OCI-LY7 (cell line): Measurements from ENCODE around the gene SPACA4.

Source experiments
- EZH2phosphoT487 ChIP-seq: fragments of 200-600 bp; sonication (generic); IDR thresholded peaks from 2 replicates; pipeline ENCODE4 v1.6.1; 2018; ENCODE audit warnings: low read depth, borderline replicate concordance, mild to moderate bottlenecking, mixed run types, antibody characterized with exemption, low read length, moderate library complexity, mixed read lengths
- TF ChIP-seq, protein P1 (sequence below): fragments of 200-600 bp; sonication (generic); conservative IDR thresholded peaks from 2 replicates; pipeline ENCODE4 v1.5.1; 2014; ENCODE audit warnings: mild to moderate bottlenecking, antibody characterized with exemption, low read length, moderate library complexity, mixed read lengths

DNA sequence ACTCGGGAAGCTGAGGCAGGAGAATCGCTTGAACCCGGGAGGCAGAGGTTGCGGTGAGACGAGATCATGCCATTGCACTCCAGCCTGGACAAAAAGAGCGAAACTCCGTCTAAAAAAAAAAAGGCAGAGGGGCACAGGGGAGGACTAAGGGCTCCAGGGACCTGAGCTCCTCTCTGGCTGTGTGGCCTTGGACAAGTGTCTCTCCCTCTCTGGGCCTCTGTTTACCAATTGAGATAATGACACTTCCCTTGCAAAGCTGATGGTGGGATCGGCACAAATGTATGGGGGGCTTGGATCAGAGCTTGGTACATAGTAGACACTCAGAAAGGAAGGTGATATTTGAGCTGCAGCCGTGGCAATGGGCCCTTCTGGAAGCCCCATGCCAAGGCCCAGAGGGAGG, 11.4 kb upstream of the SPACA4 start:
- TF ChIP-seq, protein P1, sequence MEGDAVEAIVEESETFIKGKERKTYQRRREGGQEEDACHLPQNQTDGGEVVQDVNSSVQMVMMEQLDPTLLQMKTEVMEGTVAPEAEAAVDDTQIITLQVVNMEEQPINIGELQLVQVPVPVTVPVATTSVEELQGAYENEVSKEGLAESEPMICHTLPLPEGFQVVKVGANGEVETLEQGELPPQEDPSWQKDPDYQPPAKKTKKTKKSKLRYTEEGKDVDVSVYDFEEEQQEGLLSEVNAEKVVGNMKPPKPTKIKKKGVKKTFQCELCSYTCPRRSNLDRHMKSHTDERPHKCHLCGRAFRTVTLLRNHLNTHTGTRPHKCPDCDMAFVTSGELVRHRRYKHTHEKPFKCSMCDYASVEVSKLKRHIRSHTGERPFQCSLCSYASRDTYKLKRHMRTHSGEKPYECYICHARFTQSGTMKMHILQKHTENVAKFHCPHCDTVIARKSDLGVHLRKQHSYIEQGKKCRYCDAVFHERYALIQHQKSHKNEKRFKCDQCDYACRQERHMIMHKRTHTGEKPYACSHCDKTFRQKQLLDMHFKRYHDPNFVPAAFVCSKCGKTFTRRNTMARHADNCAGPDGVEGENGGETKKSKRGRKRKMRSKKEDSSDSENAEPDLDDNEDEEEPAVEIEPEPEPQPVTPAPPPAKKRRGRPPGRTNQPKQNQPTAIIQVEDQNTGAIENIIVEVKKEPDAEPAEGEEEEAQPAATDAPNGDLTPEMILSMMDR: no peak
- TF ChIP-seq EZH2phosphoT487: no peak
